HCT116 (cell line): ENCODE results near the gene PRAMEF11. TPM values are rescaled to one million over a fixed set of nuclear protein-coding genes. Genes with fewer than 3 reads are reported as not detected.
A peak's percentile ranks its signal among the peaks of the same experiment; 100 is the strongest.

Experiments
- ATAC-seq: fragments of 200-7000 bp; cut with Tn5 transposase; 2 replicates; pipeline ENCODE4 v1.9.1; 2020; ENCODE audit warnings: mild to moderate bottlenecking, moderate library complexity
- BruUV-seq: library from RNA; stranded (reverse); fragments of 400-500 nt; replicated peaks from 2 replicates; lab custom pipeline; 2021; lab: Mats Ljungman, UMichigan
- CTCF ChIA-PET: fragments of 300-600 bp; sonication (Branson Sonifier 250); formaldehyde crosslinking; loops from one replicate; lab custom pipeline; 2021; ENCODE audit warnings: antibody characterized with exemption; lab: Charles Lee
- POLR2A ChIA-PET: fragments of 300-600, 350-600 bp; sonication (Branson Sonifier 250); formaldehyde crosslinking; loops from one replicate; lab custom pipeline; 2021; ENCODE audit warnings: antibody characterized with exemption; lab: Charles Lee
- RAD21 ChIA-PET, 2 experiments: fragments of 300-600 bp; sonication (Branson Sonifier 250); formaldehyde crosslinking; loops; one replicate each; lab custom pipeline; 2023; ENCODE audit warnings: low total read pairs in 2 of 2; ENCODE audit not compliant: uncharacterized antibody in 2 of 2, unreplicated experiment in 2 of 2, low non-redundant PET in 1 of 2; lab: Charles Lee
- DNase-seq: peaks from one replicate; pipeline ENCODE4 v3.0.0-alpha.2; 2010; ENCODE audit warnings: low read depth, low spot score
- H2AFZ ChIP-seq: fragments of 200-600 bp; shearing (Covaris generic), sonication (generic); 2 replicates; pipeline ENCODE4 v1.6.1; 2017; ENCODE audit warnings: low read depth, mixed run types, mixed read lengths, antibody characterized with exemption, low read length; ENCODE audit not compliant: poor library complexity, severe bottlenecking
- H3K27ac ChIP-seq: 2 replicates; pipeline ENCODE4 v1.5.1; 2012; ENCODE audit warnings: low read depth, low read length
- H3K27me3 ChIP-seq: fragments of 200-600 bp; sonication (generic); 2 replicates; pipeline ENCODE4 v1.6.1; 2016; ENCODE audit warnings: mixed run types, low read length, mixed read lengths; ENCODE audit not compliant: insufficient read depth
- H3K36me3 ChIP-seq, 2 experiments: fragments of 200-500 bp in 1 of 2; fragments of 200-600 bp in 1 of 2; sonication (Bioruptor generic) in 1 of 2; sonication (generic) in 1 of 2; 2 replicates each; pipeline versions ENCODE4 v1.5.1 to v1.6.1; 2014 to 2016; ENCODE audit warnings: low read length in 2 of 2, inconsistent platforms in 1 of 2, mixed read lengths in 1 of 2, mixed run types in 1 of 2; ENCODE audit not compliant: insufficient read depth in 2 of 2, control insufficient read depth in 1 of 2
- H3K4me1 ChIP-seq, 2 experiments: fragments of 200-600 bp in 1 of 2; sonication (generic) in 1 of 2; 2 replicates each; pipeline versions ENCODE4 v1.5.1 to v1.6.1; 2012 to 2017; ENCODE audit warnings: low read length in 2 of 2, inconsistent platforms in 1 of 2, mild to moderate bottlenecking in 1 of 2, mixed read lengths in 1 of 2, mixed run types in 1 of 2, moderate library complexity in 1 of 2; ENCODE audit not compliant: insufficient read depth in 2 of 2, control insufficient read depth in 1 of 2
- H3K4me2 ChIP-seq: fragments of 200-600 bp; sonication (generic); 2 replicates; pipeline ENCODE4 v1.6.1; 2017; ENCODE audit warnings: mixed run types, low read length, mixed read lengths
- H3K4me3 ChIP-seq, 2 experiments: fragments of 200-600 bp in 1 of 2; sonication (generic) in 1 of 2; replicated peaks in 1 of 2; 2 replicates each; pipeline ENCODE4 v1.5.1; 2011 to 2016; ENCODE audit warnings: low read length in 2 of 2, control low read depth in 1 of 2, low read depth in 1 of 2, mild to moderate bottlenecking in 1 of 2, mixed read lengths in 1 of 2, mixed run types in 1 of 2
- H3K79me2 ChIP-seq: fragments of 200-600 bp; sonication (generic); 2 replicates; pipeline ENCODE4 v1.6.1; 2017; ENCODE audit warnings: mild to moderate bottlenecking, mixed run types, low read length, moderate library complexity, mixed read lengths; ENCODE audit not compliant: insufficient read depth
- H3K9ac ChIP-seq: fragments of 200-600 bp; sonication (generic); 2 replicates; pipeline ENCODE4 v1.6.1; 2016; ENCODE audit warnings: low read length, mixed read lengths
- H3K9me2 ChIP-seq: fragments of 200-600 bp; sonication (generic), shearing (Covaris generic); 2 replicates; pipeline ENCODE4 v1.6.1; 2017; ENCODE audit warnings: mixed run types, mild to moderate bottlenecking, moderate library complexity; ENCODE audit not compliant: insufficient read depth
- H3K9me3 ChIP-seq, 2 experiments: fragments of 200-500 bp in 1 of 2; fragments of 200-600 bp in 1 of 2; sonication (Bioruptor generic) in 1 of 2; sonication (generic) in 1 of 2; 2 replicates each; pipeline ENCODE4 v1.6.1; 2014 to 2017; ENCODE audit warnings: low read length in 2 of 2, mixed read lengths in 2 of 2, inconsistent platforms in 1 of 2, low read depth in 1 of 2, mild to moderate bottlenecking in 1 of 2, mixed run types in 1 of 2, moderate library complexity in 1 of 2; ENCODE audit not compliant: control insufficient read depth in 1 of 2, insufficient read depth in 1 of 2
- H4K20me1 ChIP-seq: fragments of 200-600 bp; sonication (generic), shearing (Covaris generic); 2 replicates; pipeline ENCODE4 v1.6.1; 2017; ENCODE audit warnings: mixed run types, mild to moderate bottlenecking, moderate library complexity; ENCODE audit not compliant: insufficient read depth
- EZH2 ChIP-seq: fragments of 200-600 bp; sonication (generic); IDR thresholded peaks from 2 replicates; pipeline ENCODE4 v1.6.1; 2017; ENCODE audit warnings: antibody characterized with exemption, mixed run types
- EZH2phosphoT487 ChIP-seq: fragments of 200-600 bp; IDR thresholded peaks from 2 replicates; pipeline ENCODE4 v1.6.1; 2018; ENCODE audit warnings: antibody characterized with exemption, borderline replicate concordance
- JUND ChIP-seq: IDR thresholded peaks from 2 replicates; pipeline ENCODE4 v1.6.1; 2012
- SRF ChIP-seq: IDR thresholded peaks from 2 replicates; pipeline ENCODE4 v1.6.1; 2012; ENCODE audit warnings: low read depth
- intact Hi-C: fragments of 100-400 bp; cut with micrococcal nuclease; formaldehyde crosslinking; loops from 2 replicates; pipeline ENCODE4 v1.10.0; 2022
- total RNA-seq: library from RNA; stranded (reverse); gene quantifications from one replicate; pipeline ENCODE4 v1.2.1, GENCODE V29; 2021; ENCODE audit not compliant: unreplicated experiment
- TF ChIP-seq, protein P1 (sequence below): IDR thresholded peaks from 2 replicates; pipeline ENCODE4 v1.6.1; 2012

Gene PRAMEF11
- total RNA-seq, 1 experiment from 2014 or later, result not detected

DNA sequence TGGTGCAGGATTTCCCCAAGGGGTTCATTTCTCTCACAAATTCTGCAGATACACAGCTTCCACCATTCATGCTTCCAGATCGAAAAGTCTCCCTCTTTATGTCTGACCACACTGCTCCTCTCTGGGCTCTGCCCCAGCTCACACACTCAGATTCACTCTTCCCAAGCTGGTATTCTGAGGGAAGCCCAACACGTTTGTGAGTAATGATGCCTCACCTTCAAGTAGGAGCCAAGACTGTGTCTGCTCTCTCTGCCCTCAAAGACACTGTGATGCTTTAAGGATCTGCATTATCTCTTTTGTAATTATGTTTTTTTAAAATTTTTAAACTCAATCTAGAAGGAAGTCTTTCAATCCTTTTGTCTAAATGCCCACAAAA is 19.8 kb downstream of the PRAMEF11 start:
- Histone ChIP-seq H4K20me1 (no peaks in the 10 kb centered on the region), H3K4me2 (no peak overlapping the region), H3K27me3 (0 out of 2 replicates have a peak, but pooled peaks cover 7% of the 10 kb centered on the region), H3K79me2 (no peaks in the 10 kb centered on the region), H3K9me3 (no peaks in the 10 kb centered on the region), H3K36me3 (no peaks in the 10 kb centered on the region), H2AFZ (no peak overlapping the region), H3K4me3 (no peak overlapping the region), H3K27ac (no peak overlapping the region), H3K9ac (no peak overlapping the region), H3K4me1 (no peaks in the 10 kb centered on the region), H3K9me2 (no peaks in the 10 kb centered on the region)
- intact Hi-C loops, result no loop called here
- DNase-seq, result no peak
- CTCF ChIA-PET, result no interaction called here
- RAD21 ChIA-PET, result no interaction called here
- no TSS peak for BruUV-seq
- ATAC-seq, result no peak
- TF ChIP-seq, protein P1, sequence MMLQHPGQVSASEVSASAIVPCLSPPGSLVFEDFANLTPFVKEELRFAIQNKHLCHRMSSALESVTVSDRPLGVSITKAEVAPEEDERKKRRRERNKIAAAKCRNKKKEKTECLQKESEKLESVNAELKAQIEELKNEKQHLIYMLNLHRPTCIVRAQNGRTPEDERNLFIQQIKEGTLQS, result no peak
- TF ChIP-seq EZH2phosphoT487 (no peak), JUND (no peak), SRF (no peak)
- POLR2A ChIA-PET, result no interaction called here

DNA sequence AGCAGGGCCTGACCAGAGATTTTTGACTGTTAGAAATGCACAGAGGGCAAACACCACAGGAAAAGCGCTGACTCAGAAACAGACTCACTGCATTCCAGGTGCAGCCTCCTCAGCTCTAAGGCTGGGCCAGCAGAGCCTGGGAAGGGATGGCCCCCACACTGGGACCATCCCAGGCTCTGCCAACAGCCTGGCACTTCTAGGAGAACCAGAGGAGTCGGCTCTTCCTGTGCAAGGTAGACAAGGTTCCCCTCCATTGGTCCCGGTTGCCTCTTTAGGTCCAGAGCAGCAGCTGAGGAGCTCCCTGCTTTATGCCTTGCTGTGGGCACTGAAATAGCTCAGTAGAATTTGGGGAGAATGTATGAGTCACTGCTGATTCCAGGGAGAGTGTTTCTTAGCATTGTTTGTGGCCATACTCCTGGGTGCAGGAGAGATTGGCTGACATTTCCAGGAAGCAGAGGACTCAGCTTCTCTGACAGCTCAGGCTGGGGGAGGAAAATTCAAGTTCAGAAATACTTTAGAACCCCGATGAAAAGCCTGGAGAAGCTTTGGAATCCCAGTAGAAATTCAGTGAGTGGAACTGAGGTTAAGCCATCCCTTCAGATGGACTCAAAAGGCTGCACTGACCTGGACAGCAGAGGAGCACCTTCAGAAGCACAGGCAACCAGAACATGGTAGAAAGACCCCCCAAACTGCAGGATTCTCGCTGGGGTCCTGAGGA is 20.4 kb downstream of the PRAMEF11 start:
- no peak overlapping the region for H3K9ac ChIP-seq
- intact Hi-C loops, result no loop called here
- H3K36me3 ChIP-seq, result no peaks in the 10 kb centered on the region
- no peak overlapping the region for H3K4me2 ChIP-seq
- H4K20me1 ChIP-seq, result no peaks in the 10 kb centered on the region
- DNase-seq, result no peak
- H3K4me1 ChIP-seq, result no peaks in the 10 kb centered on the region
- H3K27ac ChIP-seq, result no peak overlapping the region
- ATAC-seq, result peak; percentile 47
- H3K4me3 ChIP-seq, result no peak overlapping the region
- H3K9me2 ChIP-seq, result no peaks in the 10 kb centered on the region
- CTCF ChIA-PET, result no interaction called here
- RAD21 ChIA-PET, result no interaction called here
- no peak for TF ChIP-seq EZH2
- H3K79me2 ChIP-seq, result no peaks in the 10 kb centered on the region
- H2AFZ ChIP-seq, result no peak overlapping the region
- BruUV-seq, result no TSS peak
- H3K9me3 ChIP-seq, result no peaks in the 10 kb centered on the region
- POLR2A ChIA-PET, result no interaction called here
- 0 out of 2 replicates have a peak, but pooled peaks cover 7% of the 10 kb centered on the region for H3K27me3 ChIP-seq
